NCI-H510A treated with DMSO at 0.1 percent for 48 hours (cell line): ENCODE data around the gene ZNHIT6.
"Not testable (repeated sequence)": the region's sequence is repeated elsewhere in the genome, so short reads cannot be mapped to it uniquely, and the experiment has no call there.

Experiments used
- DNase-seq: peaks from one replicate; lab custom pipeline; 2025; lab: John Stamatoyannopoulos, UW

Gene ZNHIT6

GRCh38 chr1:85665932-85666331, 42.3 kb downstream of the ZNHIT6 start:
- no peak for DNase-seq

- no peak for DNase-seq
Observed at GRCh38 chr1:85663382-85663781, 44.9 kb downstream of the ZNHIT6 start.

- no peak for DNase-seq
Observed at GRCh38 chr1:85661767-85662166, 46.5 kb downstream of the ZNHIT6 start.

GRCh38 chr1:85660541-85660940, 47.7 kb downstream of the ZNHIT6 start:
- DNase-seq, result no peak

GRCh38 chr1:85659174-85659573, 49.1 kb downstream of the ZNHIT6 start:
- no peak for DNase-seq

GRCh38 chr1:85656948-85657347, 51.3 kb downstream of the ZNHIT6 start:
- DNase-seq, result no peak

- no peak for DNase-seq
Observed at GRCh38 chr1:85656256-85656655, 52.0 kb downstream of the ZNHIT6 start.

- DNase-seq, result no peak
Observed at GRCh38 chr1:85655315-85655714, 52.9 kb downstream of the ZNHIT6 start.

GRCh38 chr1:85654066-85654782, 54.0 kb downstream of the ZNHIT6 start:
- DNase-seq, result no peak

GRCh38 chr1:85652327-85652726, 55.9 kb downstream of the ZNHIT6 start:
- no peak for DNase-seq

- DNase-seq, result no peak
Observed at GRCh38 chr1:85650645-85651044, 57.6 kb downstream of the ZNHIT6 start.

GRCh38 chr1:85649591-85649990, 58.6 kb downstream of the ZNHIT6 start:
- DNase-seq, result no peak

- DNase-seq, result peak; percentile 51
Observed at GRCh38 chr1:85641598-85642556, 66.4 kb downstream of the ZNHIT6 start.

- not testable (repeated sequence) for DNase-seq
Observed at GRCh38 chr1:85639920-85640319, 68.3 kb downstream of the ZNHIT6 start.

- DNase-seq, result no peak
Observed at GRCh38 chr1:85638412-85638811, 69.8 kb downstream of the ZNHIT6 start.

GRCh38 chr1:85630493-85630892, 77.7 kb downstream of the ZNHIT6 start:
- no peak for DNase-seq

- no peak for DNase-seq
Observed at GRCh38 chr1:85629532-85629920, 78.7 kb downstream of the ZNHIT6 start.

- DNase-seq, result peak; percentile 85
Observed at GRCh38 chr1:85628791-85629531, 79.3 kb downstream of the ZNHIT6 start.

GRCh38 chr1:85626818-85627217, 81.4 kb downstream of the ZNHIT6 start:
- no peak for DNase-seq

GRCh38 chr1:85624361-85624760, 83.9 kb downstream of the ZNHIT6 start:
- no peak for DNase-seq

GRCh38 chr1:85623061-85623471, 85.2 kb downstream of the ZNHIT6 start:
- DNase-seq, result no peak

- DNase-seq, result no peak
Observed at GRCh38 chr1:85621430-85621829, 86.8 kb downstream of the ZNHIT6 start.
